ENCODE measurements around the gene ROGDI. TPM values are rescaled to one million over a fixed set of nuclear protein-coding genes. Genes with fewer than 3 reads are reported as not detected.
"Not testable (repeated sequence)": the region's sequence is repeated elsewhere in the genome, so short reads cannot be mapped to it uniquely, and the experiment has no call there.

The ROGDI gene
- total and polyA plus RNA-seq, 4 donors: 14.6 to 37.1 (median 30.5) TPM

- no peak for ATAC-seq (ENCODE audit: insufficient read depth, low FRiP score)
- Histone ChIP-seq H3K27me3 (ENCODE audit: control insufficient read depth in 3 of 3, insufficient read depth in 3 of 3, low read length in 2 of 3) (no peaks in the 10 kb centered on the region), H3K4me3 (no peak within 1 kb of the TSS), H3K27ac (ENCODE audit: low read depth in 1 of 2, low read length in 1 of 2) (no peak within 1 kb of the TSS), H3K9me3 (ENCODE audit: control insufficient read depth in 4 of 4, insufficient read depth in 3 of 4, low read length in 3 of 4) (no peaks in the 10 kb centered on the region), H3K4me1 (ENCODE audit: control insufficient read depth in 5 of 5, insufficient read depth in 5 of 5, low read length in 5 of 5) (no peaks in the 10 kb centered on the region), H3K36me3 (ENCODE audit: control insufficient read depth in 4 of 4, insufficient read depth in 4 of 4, low read length in 4 of 4) (no peaks in the 10 kb centered on the region), H3K9ac (ENCODE audit: insufficient read depth in 1 of 2, low read length in 2 of 2) (no peak within 1 kb of the TSS)
- DNase-seq: no peak
- TF ChIP-seq CTCF (IDR thresholded peaks at IDR 0.05; ENCODE audit: control extremely low read depth, extremely low read depth): no peak
- WGBS, 2 donors: 75 to 84% methylated on average over 14 of the region's 14 CpGs
These were observed 14.6 kb downstream of the ROGDI start, which contains the start of gene SEPTIN12 for GRCh38 chr16:4787627-4788482. Gene SEPTIN12, minus strand, starts transcription at chr16:4788345. Its CDS starts 700 bp downstream, at chr16:4787645.

- no peak for TF ChIP-seq CTCF (IDR thresholded peaks at IDR 0.05; ENCODE audit: control extremely low read depth, extremely low read depth)
- Histone ChIP-seq H3K27ac (ENCODE audit: low read depth in 1 of 2, low read length in 1 of 2) (no peak overlapping the region), H3K27me3 (ENCODE audit: control insufficient read depth in 3 of 3, insufficient read depth in 3 of 3, low read length in 2 of 3) (no peaks in the 10 kb centered on the region), H3K9me3 (ENCODE audit: control insufficient read depth in 4 of 4, insufficient read depth in 3 of 4, low read length in 3 of 4) (no peaks in the 10 kb centered on the region), H3K4me1 (ENCODE audit: control insufficient read depth in 5 of 5, insufficient read depth in 5 of 5, low read length in 5 of 5) (no peaks in the 10 kb centered on the region), H3K4me3 (no peak overlapping the region), H3K36me3 (ENCODE audit: control insufficient read depth in 4 of 4, insufficient read depth in 4 of 4, low read length in 4 of 4) (no peaks in the 10 kb centered on the region), H3K9ac (ENCODE audit: insufficient read depth in 1 of 2, low read length in 2 of 2) (no peak overlapping the region)
- WGBS, 2 donors: 94 to 97% methylated on average over 8 of the region's 8 CpGs
- DNase-seq (no peak), ATAC-seq (ENCODE audit: insufficient read depth, low FRiP score) (no peak)
These were observed 15.4 kb downstream of the ROGDI start for GRCh38 chr16:4787068-4787467.

- Histone ChIP-seq H3K36me3 (ENCODE audit: control insufficient read depth in 4 of 4, insufficient read depth in 4 of 4, low read length in 4 of 4) (no peaks in the 10 kb centered on the region), H3K4me1 (ENCODE audit: control insufficient read depth in 5 of 5, insufficient read depth in 5 of 5, low read length in 5 of 5) (no peaks in the 10 kb centered on the region), H3K9ac (ENCODE audit: insufficient read depth in 1 of 2, low read length in 2 of 2) (no peak overlapping the region), H3K27ac (ENCODE audit: low read depth in 1 of 2, low read length in 1 of 2) (no peak overlapping the region), H3K4me3 (no peak overlapping the region), H3K27me3 (ENCODE audit: control insufficient read depth in 3 of 3, insufficient read depth in 3 of 3, low read length in 2 of 3) (no peaks in the 10 kb centered on the region), H3K9me3 (ENCODE audit: control insufficient read depth in 4 of 4, insufficient read depth in 3 of 4, low read length in 3 of 4) (no peaks in the 10 kb centered on the region)
- no peak for DNase-seq
- no peak for TF ChIP-seq CTCF (IDR thresholded peaks at IDR 0.05; ENCODE audit: control extremely low read depth, extremely low read depth)
- WGBS, 2 donors: 92 to 93% methylated on average over 23 of the region's 23 CpGs
- no peak for ATAC-seq (ENCODE audit: insufficient read depth, low FRiP score)
These were observed 16.5 kb downstream of the ROGDI start for GRCh38 chr16:4785758-4786433.

GRCh38 chr16:4784444-4784987 is 17.9 kb downstream of the ROGDI start:
- not testable (repeated sequence) for H3K36me3 ChIP-seq (ENCODE audit: control insufficient read depth in 4 of 4, insufficient read depth in 4 of 4, low read length in 4 of 4); H3K4me1 ChIP-seq (ENCODE audit: control insufficient read depth in 5 of 5, insufficient read depth in 5 of 5, low read length in 5 of 5); H3K9ac ChIP-seq (ENCODE audit: insufficient read depth in 1 of 2, low read length in 2 of 2); ATAC-seq (ENCODE audit: insufficient read depth, low FRiP score); H3K4me3 ChIP-seq; DNase-seq; H3K9me3 ChIP-seq (ENCODE audit: control insufficient read depth in 4 of 4, insufficient read depth in 3 of 4, low read length in 3 of 4); H3K27me3 ChIP-seq (ENCODE audit: control insufficient read depth in 3 of 3, insufficient read depth in 3 of 3, low read length in 2 of 3); H3K27ac ChIP-seq (ENCODE audit: low read depth in 1 of 2, low read length in 1 of 2)
- WGBS, 2 donors: 89 to 91% methylated on average over 14 of the region's 14 CpGs

Data from lung (tissue), 12 donors.